Embryonic facial prominence (tissue), 1 donor: ENCODE data around the gene PRCP.
A peak's percentile ranks its signal among the peaks of the same experiment; 100 is the strongest.

ENCODE experiments used
- DNase-seq: peaks from one replicate; pipeline ENCODE4 v3.0.0-alpha.2; 2016; ENCODE audit errors: extremely low spot score

PRCP gene

DNA sequence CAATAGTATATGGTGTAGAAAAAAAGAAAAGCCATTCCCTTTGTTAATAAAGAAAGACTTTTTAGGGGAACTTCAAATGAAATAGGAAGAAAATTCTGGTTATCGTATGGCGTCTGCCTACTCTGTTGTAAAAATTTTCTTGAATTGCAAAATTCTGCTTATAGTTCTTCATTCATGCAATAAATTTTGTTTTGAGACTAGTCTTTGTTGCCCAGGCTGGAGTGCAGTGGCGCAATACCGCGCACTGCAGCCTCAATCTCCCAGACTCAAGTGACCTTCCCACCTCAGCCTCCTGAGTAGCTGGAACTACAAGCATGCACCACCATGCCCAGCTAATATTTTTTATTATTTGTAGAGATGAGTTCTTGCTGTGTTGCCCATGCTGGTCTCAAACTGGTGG lies 7.1 kb upstream of the PRCP start:
- DNase-seq = no peak

GRCh38 chr11:82906931-82907330 lies 6.7 kb upstream of the PRCP start:
- DNase-seq = no peak

DNA sequence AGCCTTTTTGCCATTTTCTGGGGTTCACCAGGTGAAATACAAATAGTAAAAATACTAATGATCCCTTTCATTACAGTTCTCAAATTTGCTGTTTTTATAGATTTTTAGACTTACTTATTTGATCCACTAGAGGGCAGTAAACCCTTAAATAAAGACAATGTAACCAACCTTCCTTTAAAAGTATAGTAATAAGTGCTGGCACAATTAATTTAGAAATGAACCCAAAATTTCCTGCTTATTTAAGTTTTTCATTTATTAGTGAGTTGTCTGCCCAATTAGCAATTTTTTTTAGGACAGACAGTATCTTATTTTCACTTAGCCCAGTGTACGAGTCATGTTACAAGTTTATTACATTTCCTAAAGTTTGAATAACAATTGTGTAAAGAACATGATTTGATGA lies 6.0 kb upstream of the PRCP start:
- DNase-seq = peak; percentile 39

DNA sequence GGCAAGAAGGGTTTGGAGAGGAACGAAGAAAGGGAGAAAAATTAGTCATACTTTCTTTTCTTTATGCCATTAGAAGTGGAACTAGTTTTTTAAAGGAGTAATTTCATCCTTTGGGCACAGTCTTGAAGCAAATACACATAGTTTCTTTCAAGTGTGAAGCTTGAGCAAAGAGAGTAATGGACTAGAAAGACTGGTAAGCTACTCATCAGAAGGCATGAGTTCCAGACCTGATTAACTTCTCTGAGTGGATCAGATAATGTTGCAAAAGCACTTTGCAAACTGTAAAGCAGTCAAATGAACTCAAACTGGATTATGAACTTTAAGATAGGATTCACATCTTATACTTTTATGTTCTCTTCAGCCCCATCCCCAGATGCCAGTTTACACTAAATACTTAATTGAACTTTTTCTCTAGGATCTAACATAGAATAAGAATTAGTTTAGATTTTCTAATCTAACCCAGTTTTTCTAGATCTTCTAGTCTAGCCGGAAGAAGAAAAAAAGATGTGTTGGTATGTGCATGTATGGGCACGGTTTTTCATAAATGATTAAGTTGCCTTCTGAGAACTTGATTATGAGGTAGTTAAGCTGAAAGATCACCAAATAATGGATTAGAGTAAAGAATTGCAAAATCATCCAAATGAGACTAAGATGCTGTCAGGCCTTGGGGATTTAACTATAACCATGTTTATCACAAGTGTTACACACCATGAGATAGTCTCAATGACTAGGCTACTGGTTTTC lies 3.8 kb upstream of the PRCP start:
- no peak for DNase-seq

DNA sequence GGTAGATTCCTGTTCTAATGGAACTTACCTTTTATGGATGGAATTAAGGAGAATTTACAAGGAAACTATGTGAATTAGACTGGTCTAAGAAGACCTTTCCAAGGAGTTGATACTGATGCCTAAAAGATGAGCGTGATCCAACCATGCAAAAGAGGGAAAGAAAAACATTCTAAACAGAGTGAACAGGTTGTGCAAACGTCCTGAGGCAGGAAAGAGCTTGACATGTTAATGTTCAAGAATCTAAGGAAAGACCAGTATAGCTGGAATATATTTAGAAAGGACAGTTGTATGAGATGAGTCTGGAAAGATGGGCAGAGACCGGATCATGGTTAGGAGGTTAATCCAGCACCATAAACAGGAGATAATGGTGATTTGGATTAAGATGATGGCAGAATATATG lies 2.6 kb upstream of the PRCP start:
- DNase-seq = no peak

- no peak for DNase-seq
Measured at GRCh38 chr11:82901922-82902485, 1.8 kb upstream of the PRCP start.

DNA sequence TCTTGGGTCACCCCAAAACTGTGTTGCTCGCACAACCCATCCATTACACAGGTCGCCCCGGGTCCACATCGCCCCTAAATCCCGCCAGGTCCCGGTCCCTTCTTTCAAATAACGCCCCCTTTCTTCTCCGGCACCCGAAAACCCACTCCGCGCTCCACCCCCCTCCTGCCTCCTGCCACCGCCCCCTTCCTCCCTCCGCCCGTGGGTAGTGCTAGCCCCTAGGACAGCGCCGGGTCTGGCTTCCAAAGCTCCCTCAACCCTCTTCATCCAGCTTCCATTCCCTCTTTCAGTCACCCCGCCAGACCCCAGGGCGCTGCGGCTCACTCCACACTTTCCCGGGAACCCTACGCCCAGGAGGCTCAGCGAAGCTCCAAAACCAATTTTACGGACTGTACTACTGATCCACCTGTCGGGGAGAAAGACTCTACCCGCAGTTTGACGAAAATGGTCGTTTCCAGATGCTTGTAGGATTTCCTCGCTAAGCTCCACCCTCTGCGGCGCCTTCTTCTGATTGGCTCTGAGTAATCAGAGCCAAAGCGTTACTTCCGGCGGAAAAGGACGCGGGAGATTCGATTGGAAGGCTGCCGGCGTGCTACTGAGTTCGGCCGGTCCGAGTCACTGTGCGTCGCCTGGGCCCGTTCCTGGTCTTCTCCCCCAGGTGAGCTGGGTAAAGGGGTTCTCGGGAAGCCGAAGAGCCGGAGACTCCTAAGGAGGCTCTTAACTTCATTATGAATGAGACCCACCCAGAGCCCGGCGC lies 1.1 kb upstream of the PRCP start, which contains the start of gene DDIAS:
Gene DDIAS (plus strand): TSS at position 572 of the 757 bp plus-strand sequence. CDS start 13,003 bp downstream, outside the sequence.
- DNase-seq = peak; percentile 95

GRCh38 chr11:82899957-82900276 lies 313 bp downstream of the PRCP start:
- DNase-seq = no peak

GRCh38 chr11:82899186-82899820 lies 927 bp downstream of the PRCP start:
- DNase-seq = no peak

DNA sequence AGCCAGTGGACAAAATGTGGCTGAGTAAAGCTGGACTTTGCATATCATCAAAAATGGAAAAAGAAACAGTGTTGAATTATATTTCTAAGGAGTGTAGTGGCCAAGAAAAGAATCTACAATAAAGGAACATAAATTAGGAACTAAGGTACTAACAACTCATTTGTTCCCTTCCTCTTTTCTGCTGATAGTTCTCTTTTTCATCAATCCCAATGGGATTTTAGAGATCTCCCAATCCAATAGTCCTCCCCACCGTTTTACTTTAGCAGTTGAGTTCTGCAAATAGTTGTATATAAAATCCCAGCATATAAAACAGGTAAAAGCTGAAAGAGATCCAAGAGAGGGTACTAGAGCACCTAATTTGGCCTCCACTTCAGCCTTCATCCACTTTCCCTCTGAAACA lies 2.0 kb downstream of the PRCP start:
- no peak for DNase-seq

DNA sequence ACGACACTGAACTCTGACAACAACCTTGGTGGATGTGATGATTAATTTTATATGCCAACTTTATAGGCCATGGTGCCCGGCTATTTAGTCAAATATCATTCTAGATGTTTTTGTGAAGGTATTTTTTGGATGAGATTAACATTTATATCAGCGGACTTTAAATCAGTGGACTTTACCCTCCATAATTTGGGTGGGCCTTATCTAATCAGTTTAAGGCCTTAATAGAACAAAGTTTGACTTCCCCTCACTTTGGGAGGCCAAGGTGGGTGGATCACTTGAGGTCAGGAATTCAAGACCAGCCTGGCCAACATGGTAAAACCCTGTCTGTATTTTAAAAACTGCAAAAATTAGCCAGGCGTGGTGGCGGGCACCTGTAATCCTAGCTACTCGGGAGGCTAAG lies 4.0 kb downstream of the PRCP start:
- DNase-seq = no peak

DNA sequence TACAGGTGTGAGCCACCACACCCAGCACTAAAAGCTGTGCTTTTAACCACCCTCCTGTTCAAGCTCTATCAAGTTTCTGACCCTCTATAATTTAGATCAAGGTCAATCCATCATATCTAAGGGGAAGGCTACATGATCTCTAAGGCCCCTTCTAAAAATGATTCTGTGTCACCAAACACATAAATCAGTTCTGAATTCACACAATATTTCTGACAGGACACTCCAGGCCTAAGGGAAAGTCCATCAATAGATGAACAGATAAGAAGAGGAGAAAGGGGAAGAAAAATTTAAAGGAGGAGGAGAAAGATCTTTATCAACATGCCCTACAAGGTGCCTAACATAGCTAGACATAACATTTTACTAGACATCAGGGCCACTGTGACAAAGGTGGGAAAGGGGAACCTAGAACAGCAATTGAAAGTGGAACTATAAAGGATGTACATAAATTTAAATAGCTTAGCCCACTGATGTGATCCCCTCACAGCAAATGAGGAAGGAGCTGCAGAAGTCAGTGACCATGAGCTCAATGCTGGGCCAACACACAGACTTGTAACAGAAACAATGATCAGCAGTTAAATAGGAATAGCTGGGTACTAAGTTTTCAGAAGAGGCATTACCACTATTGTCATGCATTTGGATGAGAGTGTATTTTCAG lies 4.7 kb downstream of the PRCP start:
- no peak for DNase-seq

GRCh38 chr11:82892611-82893169 lies 7.5 kb downstream of the PRCP start:
- no peak for DNase-seq

DNA sequence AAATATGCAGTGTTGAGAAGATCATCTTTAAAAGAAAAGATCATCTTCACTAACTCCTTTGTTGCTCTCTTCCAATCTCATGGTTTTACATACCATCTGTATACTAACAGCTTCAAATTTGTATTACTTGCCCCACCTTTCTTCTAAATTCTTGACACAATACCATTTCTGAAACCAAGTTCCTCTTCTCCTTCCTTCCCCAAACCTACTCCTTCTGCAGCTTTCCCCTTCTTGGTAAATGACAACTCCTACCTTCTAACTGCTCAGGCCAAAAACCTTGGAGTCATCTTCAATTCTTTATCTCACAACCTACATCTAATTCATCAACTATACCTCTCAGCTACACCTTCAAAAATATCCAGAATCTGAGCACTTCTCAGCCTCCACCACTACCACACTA lies 9.3 kb downstream of the PRCP start:
- no peak for DNase-seq

DNA sequence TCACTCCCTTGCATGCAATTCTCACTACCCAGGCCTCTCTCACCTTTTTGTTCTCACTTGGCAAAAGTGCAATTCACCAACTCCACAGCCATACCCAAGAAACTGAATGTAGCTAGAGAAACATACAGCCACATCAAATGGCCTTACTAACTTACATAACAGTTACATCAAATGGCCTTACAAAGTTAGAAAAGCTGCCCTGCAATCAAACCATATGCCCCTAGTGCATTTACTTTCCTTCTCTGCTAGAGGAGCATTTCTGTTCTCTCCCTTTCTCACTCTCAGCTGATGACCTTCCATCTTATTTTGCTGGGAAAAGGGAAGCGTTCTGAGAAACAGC lies 10.3 kb downstream of the PRCP start:
- no peak for DNase-seq

DNA sequence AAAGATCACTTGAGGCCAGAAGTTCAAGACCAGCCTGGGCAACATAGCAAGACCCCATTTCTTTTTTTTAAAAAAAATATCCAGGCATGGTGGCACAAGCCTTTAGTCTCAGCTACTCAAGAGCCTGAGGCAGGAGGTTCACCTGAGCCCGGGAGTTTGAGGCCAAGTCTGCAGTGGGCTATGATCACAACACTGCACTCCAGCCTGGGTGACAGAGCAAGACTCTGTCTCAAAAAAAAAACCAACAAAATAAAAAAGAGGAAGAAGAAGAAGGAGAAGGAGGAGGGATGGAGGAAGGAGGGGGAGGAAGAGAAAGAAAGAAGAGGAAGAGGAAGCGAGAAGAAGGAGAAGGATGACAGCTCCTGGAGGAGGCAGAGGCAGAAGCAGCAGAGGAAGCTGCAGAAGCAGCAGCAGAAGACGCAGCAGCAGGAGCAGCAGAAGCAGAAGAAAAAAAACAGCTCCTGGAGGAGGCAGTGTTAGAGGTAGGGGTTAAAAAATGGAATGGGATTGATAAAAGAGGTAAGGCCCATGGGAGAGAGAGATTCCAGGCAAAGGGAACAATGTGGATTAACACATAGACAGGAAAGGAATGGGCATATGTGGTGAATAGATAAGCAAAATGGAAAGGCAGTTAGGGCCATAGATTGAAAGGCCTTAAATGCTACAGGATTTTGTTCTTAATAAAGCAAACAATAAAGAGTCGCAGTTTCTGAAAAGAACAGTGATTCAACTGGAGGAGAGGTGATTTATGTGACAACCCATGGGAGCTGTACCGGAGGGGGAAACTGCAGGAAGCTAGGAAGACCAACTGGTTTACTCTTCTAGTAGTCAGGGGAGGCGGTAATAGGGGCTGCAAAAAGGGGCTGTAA lies 10.9 kb downstream of the PRCP start:
- DNase-seq = no peak

DNA sequence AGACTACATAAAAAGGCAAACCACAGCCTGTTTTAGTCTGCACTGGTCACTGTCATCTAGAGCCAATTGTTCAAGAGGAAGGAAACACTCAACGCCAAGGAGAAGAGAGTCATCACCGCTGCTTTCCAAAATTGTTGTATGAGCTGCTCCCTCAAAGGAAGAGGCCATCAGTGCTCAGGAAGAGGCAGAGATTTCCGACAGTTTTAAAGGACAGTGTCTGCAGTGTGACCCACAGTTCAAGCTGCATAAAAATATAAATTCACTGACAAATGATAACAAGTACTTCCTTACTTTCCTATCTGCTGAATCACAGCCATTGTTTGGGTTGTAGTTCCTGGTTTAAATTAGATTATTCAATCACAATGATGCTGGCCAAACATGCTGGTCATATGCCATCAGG lies 16.4 kb downstream of the PRCP start:
- no peak for DNase-seq

DNA sequence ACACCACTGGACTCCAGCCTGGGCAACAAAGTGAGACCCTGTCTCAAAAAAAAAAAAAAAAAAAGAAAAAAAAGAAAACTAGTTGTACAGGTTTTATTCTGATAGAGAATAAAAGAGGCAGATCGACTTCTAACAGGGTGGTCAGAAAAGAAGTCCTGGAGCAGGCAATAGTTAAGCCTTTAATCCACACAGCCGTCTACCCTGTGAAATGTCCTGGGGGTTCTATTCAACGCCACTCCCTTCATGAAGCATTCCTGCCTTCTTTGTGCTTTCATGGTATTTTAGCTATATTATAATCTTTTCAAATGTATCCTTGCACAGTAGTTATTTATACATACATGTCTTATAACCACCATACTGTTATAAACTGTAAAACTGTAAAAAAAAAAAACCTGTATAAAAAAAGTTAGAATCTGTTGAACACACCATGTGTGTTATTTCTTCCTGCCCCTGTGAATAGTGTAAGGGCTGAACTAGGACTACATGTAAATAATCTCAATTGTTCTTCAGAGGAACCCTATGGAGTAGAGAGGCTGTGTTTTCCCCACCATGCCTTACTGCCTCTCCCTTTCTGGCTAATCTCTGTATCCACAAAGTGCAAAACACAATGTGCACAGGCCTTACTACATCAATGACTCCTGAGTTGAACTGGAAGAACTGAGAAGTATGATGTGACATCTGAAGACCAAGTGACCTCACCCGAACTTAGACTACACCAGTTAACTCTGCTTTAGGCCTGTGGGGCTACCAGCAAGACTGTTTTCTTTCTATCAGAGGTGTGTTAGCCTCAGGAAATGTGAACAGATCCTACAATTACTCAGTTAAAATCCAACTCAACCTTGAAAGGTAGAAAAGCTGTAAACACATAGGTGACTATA lies 25.3 kb downstream of the PRCP start:
- no peak for DNase-seq

DNA sequence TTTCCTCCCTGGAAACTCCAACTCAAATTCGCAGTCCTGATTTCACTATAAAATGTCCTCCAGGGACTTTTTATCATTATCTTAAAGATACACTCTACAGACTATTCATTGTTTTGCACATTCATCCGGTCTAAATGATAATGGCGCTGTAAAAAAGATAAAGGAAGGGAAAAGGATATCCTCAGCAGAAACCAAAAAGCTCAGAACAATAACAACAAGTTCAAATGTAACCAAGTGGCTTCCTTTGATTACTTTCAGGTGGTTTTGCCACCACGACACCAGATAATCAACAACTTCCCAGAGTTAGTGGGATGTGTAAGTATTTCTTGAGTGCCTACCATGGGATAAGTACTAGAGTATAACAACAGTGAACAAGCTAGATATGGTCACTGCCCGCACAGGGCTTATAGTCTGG lies 26.3 kb downstream of the PRCP start:
- DNase-seq = no peak
